DMS53 (cell line): ENCODE measurements around the gene DISP1.

ENCODE experiments used
- DNase-seq: peaks from one replicate; lab custom pipeline; 2025; lab: John Stamatoyannopoulos, UW

DISP1 gene

DNA sequence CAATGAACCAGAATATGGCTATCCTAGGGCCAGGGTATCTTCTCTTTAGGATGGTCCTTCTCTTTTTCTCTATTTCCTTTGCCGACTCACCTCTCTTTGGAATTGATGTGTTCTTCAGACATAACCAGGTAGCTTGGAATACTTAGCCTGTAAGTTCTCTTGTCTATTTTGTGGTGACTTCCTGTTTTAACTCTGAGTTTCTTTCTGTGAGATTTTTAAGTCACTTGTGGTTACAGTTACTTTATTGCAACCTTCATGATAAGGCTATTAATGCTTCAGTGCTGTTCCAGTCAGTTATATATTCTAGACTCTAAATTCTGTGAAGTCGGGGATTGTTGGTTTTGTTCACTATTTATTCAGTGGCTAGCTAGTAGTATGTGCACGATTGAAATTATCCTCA, 46.2 kb downstream of the DISP1 start:
- no peak for DNase-seq
